Measurements from ENCODE around the gene UNK. TPM values are rescaled to one million over a fixed set of nuclear protein-coding genes. Genes with fewer than 3 reads are reported as not detected.

The UNK gene
- total RNA-seq, 1 experiment from 2014 or later, result 32.1 TPM

- Histone ChIP-seq H3K4me1 (ENCODE audit: control insufficient read depth, insufficient read depth, low read length) (peaks cover 6% of the 10 kb centered on the region), H3K9me3 (ENCODE audit: control insufficient read depth, insufficient read depth, low read depth, low read length) (no peaks in the 10 kb centered on the region), H3K27ac (ENCODE audit: low read length) (peak within 1 kb of the TSS; percentile 79), H3K36me3 (ENCODE audit: control insufficient read depth, insufficient read depth, low read length) (no peaks in the 10 kb centered on the region), H3K27me3 (ENCODE audit: control insufficient read depth, insufficient read depth, low read length) (no peaks in the 10 kb centered on the region), H3K4me3 (ENCODE audit: low read depth in 2 of 2, low read length in 2 of 2) (peak within 1 kb of the TSS; percentile 51 to 65)
- no TSS peak for BruUV-seq (replicated peaks)
- CTCF ChIA-PET, result interaction anchor here (0.6 to 2.1 kb wide), 8 partner anchors 8 to 132 kb away, joined by 3 to 10 read pairs (median 4); a partner anchor contains a TSS
- intact Hi-C loops (cut with micrococcal nuclease; ENCODE audit: unreplicated experiment), result no loop called here
- in situ Hi-C loops (cut with HindIII; ENCODE audit: low pct_unique_long_range_greater_than_20kb, low sequenced_read_pairs), result no loop called here
- ATAC-seq (peak; percentile 93), DNase-seq (ENCODE audit: low read depth, low spot score) (no peak)
- POLR2A ChIA-PET, result interaction anchor here (0.5 to 1.9 kb wide), 4 partner anchors 10 to 37 kb away, joined by 5 to 16 read pairs (median 6); no protein-coding TSS in a partner anchor
- no peak for TF ChIP-seq TCF7L2 (IDR thresholded peaks at IDR 0.05; ENCODE audit: low read depth, low read length)
- peak; percentile 72 for TF ChIP-seq SIN3A (IDR thresholded peaks at IDR 0.05; ENCODE audit: borderline replicate concordance, insufficient read depth, low read depth, low read length)
- no peak for TF ChIP-seq POLR2AphosphoS5 (IDR thresholded peaks at IDR 0.05; ENCODE audit: low read depth, low read length)
- TF ChIP-seq CTCF (IDR thresholded peaks at IDR 0.05), result peak; percentile 83
- no peak for TF ChIP-seq REST (IDR thresholded peaks at IDR 0.05; ENCODE audit: insufficient read depth in 1 of 2, low read depth in 2 of 2, low read length in 1 of 2)
Measured at GRCh38 chr17:75764711-75765421, 19.7 kb upstream of the UNK start, which contains the start of gene GALK1. GALK1 (minus strand) TSS chr17:75765192; CDS start chr17:75765136, 56 bp downstream.

- Histone ChIP-seq H3K4me3 (ENCODE audit: low read depth in 2 of 2, low read length in 2 of 2) (no peak overlapping the region), H3K36me3 (ENCODE audit: control insufficient read depth, insufficient read depth, low read length) (no peaks in the 10 kb centered on the region), H3K27me3 (ENCODE audit: control insufficient read depth, insufficient read depth, low read length) (no peaks in the 10 kb centered on the region), H3K9me3 (ENCODE audit: control insufficient read depth, insufficient read depth, low read depth, low read length) (no peaks in the 10 kb centered on the region), H3K4me1 (ENCODE audit: control insufficient read depth, insufficient read depth, low read length) (peaks cover 6% of the 10 kb centered on the region), H3K27ac (ENCODE audit: low read length) (no peak overlapping the region)
- POLR2A ChIA-PET, result interaction anchor here (1.0 to 1.9 kb wide), 2 partner anchors 9 to 14 kb away, joined by 5 read pairs; no protein-coding TSS in a partner anchor
- DNase-seq (ENCODE audit: low read depth, low spot score), result no peak
- in situ Hi-C loops (cut with HindIII; ENCODE audit: low pct_unique_long_range_greater_than_20kb, low sequenced_read_pairs) (no loop called here), intact Hi-C loops (cut with micrococcal nuclease; ENCODE audit: unreplicated experiment) (no loop called here)
- TF ChIP-seq REST (IDR thresholded peaks at IDR 0.05; ENCODE audit: insufficient read depth in 1 of 2, low read depth in 2 of 2, low read length in 1 of 2) (no peak), SIN3A (IDR thresholded peaks at IDR 0.05; ENCODE audit: borderline replicate concordance, insufficient read depth, low read depth, low read length) (no peak), TCF7L2 (IDR thresholded peaks at IDR 0.05; ENCODE audit: low read depth, low read length) (no peak), CTCF (IDR thresholded peaks at IDR 0.05) (no peak), POLR2AphosphoS5 (IDR thresholded peaks at IDR 0.05; ENCODE audit: low read depth, low read length) (no peak)
- CTCF ChIA-PET, result interaction anchor here (1.2 kb wide), 1 partner anchor 18 kb away, joined by 3 read pairs; no protein-coding TSS in a partner anchor
- no peak for ATAC-seq
- no TSS peak for BruUV-seq (replicated peaks)
Measured at GRCh38 chr17:75765981-75766380, 18.6 kb upstream of the UNK start.

All from Panc1 (cell line).